OCI-LY3 (cell line): ENCODE results near the gene ARHGAP1.

Source experiments
- H2AFZ ChIP-seq: fragments of 200-600, 300-600 bp; shearing (Covaris generic); 2 replicates; pipeline ENCODE4 v1.6.0; 2014; ENCODE audit warnings: antibody characterized with exemption, low read depth, low read length
- H3K27ac ChIP-seq: fragments of 200-600, 300-600 bp; sonication (generic); 2 replicates; pipeline ENCODE4 v1.5.1; 2014; ENCODE audit warnings: mild to moderate bottlenecking, low read length, moderate library complexity, mixed read lengths
- H3K27me3 ChIP-seq: fragments of 200-600, 300-600 bp; sonication (generic); 2 replicates; pipeline ENCODE4 v1.6.1; 2014; ENCODE audit warnings: low read depth, low read length, mixed read lengths
- H3K36me3 ChIP-seq: fragments of 200-600, 300-600 bp; sonication (generic); replicated peaks from 2 replicates; pipeline ENCODE3; 2014; ENCODE audit warnings: low read depth, low read length, mixed read lengths
- H3K4me1 ChIP-seq: fragments of 300-600, 200-600 bp; sonication (generic); 2 replicates; pipeline ENCODE4 v1.6.1; 2014; ENCODE audit warnings: low read length, mixed read lengths
- H3K4me2 ChIP-seq: fragments of 200-600, 300-600 bp; sonication (generic); 2 replicates; pipeline ENCODE4 v1.6.1; 2014; ENCODE audit warnings: low read length, mixed read lengths
- H3K4me3 ChIP-seq: fragments of 300-600, 200-600 bp; sonication (generic); 2 replicates; pipeline ENCODE4 v1.5.1; 2014; ENCODE audit warnings: antibody characterized with exemption, mild to moderate bottlenecking, low read length, moderate library complexity
- H3K79me2 ChIP-seq: fragments of 300-600, 200-600 bp; shearing (Covaris generic); 2 replicates; pipeline ENCODE4 v1.6.1; 2014; ENCODE audit warnings: mild to moderate bottlenecking, low read length, mixed read lengths
- H3K9ac ChIP-seq: fragments of 300-600, 200-600 bp; shearing (Covaris generic); 2 replicates; pipeline ENCODE4 v1.6.0; 2014; ENCODE audit warnings: mild to moderate bottlenecking, low read length, moderate library complexity
- H3K9me3 ChIP-seq: fragments of 200-600, 300-600 bp; shearing (Covaris generic); 2 replicates; pipeline ENCODE4 v1.6.1; 2014; ENCODE audit warnings: low read length, mixed read lengths; ENCODE audit not compliant: insufficient read depth
- H4K20me1 ChIP-seq: fragments of 200-600, 300-600 bp; sonication (generic); 2 replicates; pipeline ENCODE4 v1.6.1; 2016; ENCODE audit warnings: low read length, mixed read lengths; ENCODE audit not compliant: insufficient read depth
- EZH2phosphoT487 ChIP-seq: fragments of 200-600 bp; shearing (Covaris generic); IDR thresholded peaks from 2 replicates; pipeline ENCODE4 v1.6.1; 2018; ENCODE audit warnings: antibody characterized with exemption, mixed run types, low read depth
- TF ChIP-seq, protein P1 (sequence below): fragments of 200-600, 300-600 bp; sonication (generic); IDR thresholded peaks from 2 replicates; pipeline ENCODE4 v1.5.1; 2014; ENCODE audit warnings: antibody characterized with exemption, low read length, low read depth

ARHGAP1 gene

GRCh38 chr11:46659908-46660307 is 40.5 kb downstream of the ARHGAP1 start:
- Histone ChIP-seq H3K36me3 (peaks cover 10% of the 10 kb centered on the region), H4K20me1 (no peaks in the 10 kb centered on the region), H2AFZ (no peak overlapping the region), H3K4me3 (no peak overlapping the region), H3K79me2 (no peaks in the 10 kb centered on the region), H3K27me3 (no peaks in the 10 kb centered on the region), H3K4me1 (no peaks in the 10 kb centered on the region), H3K9ac (no peak overlapping the region), H3K27ac (no peak overlapping the region), H3K9me3 (no peaks in the 10 kb centered on the region), H3K4me2 (no peak overlapping the region)
- no peak for TF ChIP-seq EZH2phosphoT487
- TF ChIP-seq, protein P1, sequence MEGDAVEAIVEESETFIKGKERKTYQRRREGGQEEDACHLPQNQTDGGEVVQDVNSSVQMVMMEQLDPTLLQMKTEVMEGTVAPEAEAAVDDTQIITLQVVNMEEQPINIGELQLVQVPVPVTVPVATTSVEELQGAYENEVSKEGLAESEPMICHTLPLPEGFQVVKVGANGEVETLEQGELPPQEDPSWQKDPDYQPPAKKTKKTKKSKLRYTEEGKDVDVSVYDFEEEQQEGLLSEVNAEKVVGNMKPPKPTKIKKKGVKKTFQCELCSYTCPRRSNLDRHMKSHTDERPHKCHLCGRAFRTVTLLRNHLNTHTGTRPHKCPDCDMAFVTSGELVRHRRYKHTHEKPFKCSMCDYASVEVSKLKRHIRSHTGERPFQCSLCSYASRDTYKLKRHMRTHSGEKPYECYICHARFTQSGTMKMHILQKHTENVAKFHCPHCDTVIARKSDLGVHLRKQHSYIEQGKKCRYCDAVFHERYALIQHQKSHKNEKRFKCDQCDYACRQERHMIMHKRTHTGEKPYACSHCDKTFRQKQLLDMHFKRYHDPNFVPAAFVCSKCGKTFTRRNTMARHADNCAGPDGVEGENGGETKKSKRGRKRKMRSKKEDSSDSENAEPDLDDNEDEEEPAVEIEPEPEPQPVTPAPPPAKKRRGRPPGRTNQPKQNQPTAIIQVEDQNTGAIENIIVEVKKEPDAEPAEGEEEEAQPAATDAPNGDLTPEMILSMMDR = no peak

GRCh38 chr11:46658259-46658658 is 42.2 kb downstream of the ARHGAP1 start:
- Histone ChIP-seq H3K4me1 (no peaks in the 10 kb centered on the region), H3K27ac (no peak overlapping the region), H3K36me3 (peaks cover 8% of the 10 kb centered on the region), H3K9me3 (no peaks in the 10 kb centered on the region), H3K9ac (no peak overlapping the region), H4K20me1 (no peaks in the 10 kb centered on the region), H2AFZ (no peak overlapping the region), H3K4me2 (no peak overlapping the region), H3K27me3 (no peaks in the 10 kb centered on the region), H3K79me2 (no peaks in the 10 kb centered on the region), H3K4me3 (no peak overlapping the region)
- TF ChIP-seq, protein P1 = no peak

- H3K4me3 ChIP-seq = no peak overlapping the region
- no peaks in the 10 kb centered on the region for H3K79me2 ChIP-seq
- no peak overlapping the region for H3K4me2 ChIP-seq
- no peak for TF ChIP-seq EZH2phosphoT487
- TF ChIP-seq, protein P1 = no peak
- H3K36me3 ChIP-seq = peaks cover 4% of the 10 kb centered on the region
- H3K9ac ChIP-seq = no peak overlapping the region
- no peaks in the 10 kb centered on the region for H3K27me3 ChIP-seq
- no peak overlapping the region for H2AFZ ChIP-seq
- H3K4me1 ChIP-seq = no peaks in the 10 kb centered on the region
- no peaks in the 10 kb centered on the region for H4K20me1 ChIP-seq
- no peak overlapping the region for H3K27ac ChIP-seq
- H3K9me3 ChIP-seq = no peaks in the 10 kb centered on the region
These were observed 43.2 kb downstream of the ARHGAP1 start for GRCh38 chr11:46657186-46657585.

DNA sequence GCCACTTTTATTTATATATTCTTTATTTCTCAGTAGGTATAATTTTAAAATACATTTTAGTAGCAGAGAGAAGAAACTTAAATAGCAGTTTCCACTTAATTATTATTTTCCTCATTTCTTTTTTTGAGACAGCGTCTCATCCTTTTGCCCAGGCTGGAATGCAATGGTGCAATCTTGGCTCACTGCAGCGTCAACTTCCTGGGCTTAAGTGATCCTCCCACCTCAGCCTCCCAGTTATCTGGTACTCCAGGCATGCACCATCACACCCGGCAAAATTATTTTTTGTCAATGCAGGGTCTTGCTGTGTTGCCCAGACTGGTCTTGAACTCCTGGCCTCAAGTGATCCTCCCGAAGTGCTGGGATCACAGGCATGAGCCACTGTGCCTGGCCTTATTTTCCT is 44.8 kb downstream of the ARHGAP1 start:
- H3K4me3 ChIP-seq = no peak overlapping the region

More for the DNA sequence above, 44.8 kb downstream of the ARHGAP1 start:
- no peaks in the 10 kb centered on the region for H3K27me3 ChIP-seq
- no peaks in the 10 kb centered on the region for H3K9me3 ChIP-seq
- no peak overlapping the region for H3K27ac ChIP-seq
- no peak overlapping the region for H2AFZ ChIP-seq
- H3K79me2 ChIP-seq = no peaks in the 10 kb centered on the region
- no peaks in the 10 kb centered on the region for H4K20me1 ChIP-seq
- H3K4me2 ChIP-seq = no peak overlapping the region
- TF ChIP-seq, protein P1 = no peak
- no peak for TF ChIP-seq EZH2phosphoT487
- peaks cover 4% of the 10 kb centered on the region for H3K36me3 ChIP-seq
- H3K4me1 ChIP-seq = no peaks in the 10 kb centered on the region
- no peak overlapping the region for H3K9ac ChIP-seq
